ENCODE measurements around the gene FFAR3. TPM values are rescaled to one million over a fixed set of nuclear protein-coding genes. Genes with fewer than 3 reads are reported as not detected.

FFAR3 gene
- total RNA-seq (2022; extraction: Qiagen RNA extraction; ENCODE audit: low read depth) = 0.07 to 0.21 TPM in 2 of 5 replicates, not detected in the others

GRCh38 chr19:35357867-35358573 is at the start of gene FFAR3:
TSS of gene FFAR3 (plus strand) at chr19:35358460. CDS start at chr19:35358891, 431 bp downstream.

GRCh38 chr19:35328851-35329285 is 29.4 kb upstream of the FFAR3 start, which contains the start of gene CD22:
TSS of gene CD22 (plus strand) at chr19:35329187. CDS start at chr19:35332041, 2,854 bp downstream.

GRCh38 chr19:35347171-35347929 is 10.9 kb upstream of the FFAR3 start, which contains the start of gene FFAR1:
TSS of gene FFAR1 (plus strand) at chr19:35347902. CDS start at chr19:35351552, 3,650 bp downstream.

GRCh38 chr19:35370722-35371121 is 12.5 kb downstream of the FFAR3 start, which contains the start of gene GPR42:
TSS of gene GPR42 (plus strand) at chr19:35371068. CDS start at chr19:35371360, 292 bp downstream.

Other genes starting within 250 kb of the FFAR3 start
- gene FXYD3, start 242.6 kb upstream of the FFAR3 start, total RNA-seq (2022; extraction: Qiagen RNA extraction; ENCODE audit: low read depth) = 0.39 to 0.46 TPM (median 0.42 TPM) in 3 of 5 replicates, not detected in the others
- 0.13 to 0.30 TPM (median 0.21 TPM) in 4 of 5 replicates, not detected in the other for gene LGI4, start 223.4 kb upstream of the FFAR3 start, total RNA-seq (2022; extraction: Qiagen RNA extraction; ENCODE audit: low read depth)
- 0.39 to 0.57 TPM in 2 of 5 replicates, not detected in the others for gene FXYD1, start 219.6 kb upstream of the FFAR3 start, total RNA-seq (2022; extraction: Qiagen RNA extraction; ENCODE audit: low read depth)
- gene FXYD7, start 215.2 kb upstream of the FFAR3 start, total RNA-seq (2022; extraction: Qiagen RNA extraction; ENCODE audit: low read depth) = 0.31 to 0.40 TPM in 2 of 5 replicates, not detected in the others
- 193 to 218 TPM (median 210 TPM) in 5 replicates for gene FXYD5, start 203.7 kb upstream of the FFAR3 start, total RNA-seq (2022; extraction: Qiagen RNA extraction; ENCODE audit: low read depth)
- gene FAM187B, start 129.7 kb upstream of the FFAR3 start, total RNA-seq (2022; extraction: Qiagen RNA extraction; ENCODE audit: low read depth) = not detected in 5 replicates
- 8.0 to 13.1 TPM (median 9.4 TPM) in 5 replicates for gene LSR, start 109.5 kb upstream of the FFAR3 start, total RNA-seq (2022; extraction: Qiagen RNA extraction; ENCODE audit: low read depth)
- gene USF2, start 89.5 kb upstream of the FFAR3 start, total RNA-seq (2022; extraction: Qiagen RNA extraction; ENCODE audit: low read depth) = 113 to 154 TPM (median 150 TPM) in 5 replicates
- gene HAMP, start 75.9 kb upstream of the FFAR3 start, total RNA-seq (2022; extraction: Qiagen RNA extraction; ENCODE audit: low read depth) = 0.22 to 0.31 TPM in 2 of 5 replicates, not detected in the others
- gene MAG, start 66.3 kb upstream of the FFAR3 start, total RNA-seq (2022; extraction: Qiagen RNA extraction; ENCODE audit: low read depth) = not detected in 5 replicates
- 0.95 to 1.4 TPM (median 1.0 TPM) in 5 replicates for gene CD22, start 29.3 kb upstream of the FFAR3 start, total RNA-seq (2022; extraction: Qiagen RNA extraction; ENCODE audit: low read depth)
- not detected in 5 replicates for gene FFAR1, start 10.6 kb upstream of the FFAR3 start, total RNA-seq (2022; extraction: Qiagen RNA extraction; ENCODE audit: low read depth)
- gene GPR42, start 12.6 kb downstream of the FFAR3 start, total RNA-seq (2022; extraction: Qiagen RNA extraction; ENCODE audit: low read depth) = not detected in 5 replicates
- not detected in 5 replicates for gene FFAR2, start 89.8 kb downstream of the FFAR3 start, total RNA-seq (2022; extraction: Qiagen RNA extraction; ENCODE audit: low read depth)
- not detected in 5 replicates for gene KRTDAP, start 132.0 kb downstream of the FFAR3 start, total RNA-seq (2022; extraction: Qiagen RNA extraction; ENCODE audit: low read depth)
- 34.6 to 40.9 TPM (median 36.9 TPM) in 5 replicates for gene DMKN, start 155.2 kb downstream of the FFAR3 start, total RNA-seq (2022; extraction: Qiagen RNA extraction; ENCODE audit: low read depth)
- gene SBSN, start 169.9 kb downstream of the FFAR3 start, total RNA-seq (2022; extraction: Qiagen RNA extraction; ENCODE audit: low read depth) = 1.8 to 3.7 TPM (median 3.0 TPM) in 5 replicates
- gene GAPDHS, start 175.0 kb downstream of the FFAR3 start, total RNA-seq (2022; extraction: Qiagen RNA extraction; ENCODE audit: low read depth) = 0.08 to 0.21 TPM (median 0.17 TPM) in 4 of 5 replicates, not detected in the other
- gene TMEM147, start 187.2 kb downstream of the FFAR3 start, total RNA-seq (2022; extraction: Qiagen RNA extraction; ENCODE audit: low read depth) = 383 to 426 TPM (median 419 TPM) in 5 replicates
- gene ATP4A, start 205.2 kb downstream of the FFAR3 start, total RNA-seq (2022; extraction: Qiagen RNA extraction; ENCODE audit: low read depth) = 0.10 TPM in 1 of 5 replicates, not detected in the others
- gene PMIS2, start 227.7 kb downstream of the FFAR3 start, total RNA-seq (2022; extraction: Qiagen RNA extraction; ENCODE audit: low read depth) = not detected in 5 replicates